Raji (cell line): ENCODE data around the gene B3GALT5.

Source experiments
- POLR2A ChIP-seq: IDR thresholded peaks from 2 replicates; pipeline ENCODE4 v1.6.1; 2011; ENCODE audit warnings: low read depth, low read length, control low read depth; ENCODE audit not compliant: insufficient read depth

Gene B3GALT5

GRCh38 chr21:39599191-39599970 lies 13.4 kb upstream of the B3GALT5 start:
- no peak for TF ChIP-seq POLR2A

DNA sequence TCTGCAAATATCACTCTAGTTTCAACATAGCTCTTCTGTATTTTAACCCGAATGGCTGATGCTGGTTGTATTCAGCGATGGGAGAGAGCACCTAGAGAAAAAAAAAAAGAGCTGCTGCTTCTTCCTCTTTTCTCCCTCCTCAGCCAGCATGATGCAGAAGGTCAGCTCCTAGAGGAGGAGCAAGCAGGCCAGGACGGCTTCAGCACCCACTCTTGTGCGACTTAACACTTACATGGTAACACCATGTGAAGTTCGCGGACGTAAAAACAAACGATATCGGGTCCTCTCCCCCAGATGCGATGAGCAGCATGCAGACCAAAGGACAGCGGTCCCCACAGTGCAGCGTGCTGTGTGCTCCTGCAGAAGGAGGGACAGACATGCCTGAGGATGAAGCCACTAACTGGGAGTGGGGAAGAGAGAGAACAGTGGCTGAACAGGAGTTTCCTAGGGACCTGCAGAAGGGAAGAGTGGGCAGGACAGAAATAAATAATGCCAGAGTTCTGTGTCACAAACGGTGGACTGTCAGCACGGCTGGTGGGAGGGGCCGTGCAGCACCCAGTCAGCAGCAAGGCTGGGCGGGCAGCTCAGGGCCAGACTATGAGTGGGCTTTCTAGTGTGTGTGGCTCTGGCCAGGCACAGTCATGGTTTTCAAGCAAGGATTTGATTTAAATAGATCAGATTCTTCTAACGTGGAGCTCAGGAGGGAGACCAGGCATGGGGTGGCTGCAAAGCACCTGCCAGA lies 11.4 kb upstream of the B3GALT5 start:
- no peak for TF ChIP-seq POLR2A

DNA sequence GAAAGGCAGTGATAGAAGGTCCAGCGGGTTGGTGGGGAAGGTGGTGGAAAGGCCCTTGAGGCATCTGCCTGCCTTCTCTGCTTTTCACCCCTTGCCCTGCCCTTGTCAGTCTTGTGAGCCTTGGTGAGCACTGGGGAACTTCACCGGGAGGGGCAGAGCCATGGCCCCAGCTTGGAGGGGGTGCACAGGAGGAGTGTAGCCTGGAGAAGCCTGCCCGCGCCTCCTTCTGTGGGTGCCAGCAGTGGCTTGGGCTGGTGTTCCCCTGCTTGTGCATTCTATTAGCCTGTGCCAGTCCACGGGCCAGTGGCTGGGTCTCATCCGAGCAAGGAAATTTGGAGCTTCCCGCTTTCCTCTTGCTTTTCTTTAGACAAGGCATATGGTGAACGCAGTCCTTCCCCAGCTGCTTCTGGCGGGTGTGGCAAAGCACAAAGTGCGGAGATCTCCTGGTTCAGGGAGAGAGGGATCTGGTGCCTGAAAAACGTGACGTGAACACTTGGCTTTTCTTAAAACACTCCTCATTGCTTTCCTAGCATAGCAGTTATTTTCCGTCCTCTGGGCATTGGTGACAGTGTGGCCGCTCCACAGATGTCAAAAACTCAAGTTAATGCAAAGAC lies 10.6 kb upstream of the B3GALT5 start:
- TF ChIP-seq POLR2A: no peak

- no peak for TF ChIP-seq POLR2A
Measured at GRCh38 chr21:39602793-39603192, 9.9 kb upstream of the B3GALT5 start.

- no peak for TF ChIP-seq POLR2A
Measured at GRCh38 chr21:39604951-39605350, 7.8 kb upstream of the B3GALT5 start.

- no peak for TF ChIP-seq POLR2A
Measured at GRCh38 chr21:39610703-39611102, 2.0 kb upstream of the B3GALT5 start.

DNA sequence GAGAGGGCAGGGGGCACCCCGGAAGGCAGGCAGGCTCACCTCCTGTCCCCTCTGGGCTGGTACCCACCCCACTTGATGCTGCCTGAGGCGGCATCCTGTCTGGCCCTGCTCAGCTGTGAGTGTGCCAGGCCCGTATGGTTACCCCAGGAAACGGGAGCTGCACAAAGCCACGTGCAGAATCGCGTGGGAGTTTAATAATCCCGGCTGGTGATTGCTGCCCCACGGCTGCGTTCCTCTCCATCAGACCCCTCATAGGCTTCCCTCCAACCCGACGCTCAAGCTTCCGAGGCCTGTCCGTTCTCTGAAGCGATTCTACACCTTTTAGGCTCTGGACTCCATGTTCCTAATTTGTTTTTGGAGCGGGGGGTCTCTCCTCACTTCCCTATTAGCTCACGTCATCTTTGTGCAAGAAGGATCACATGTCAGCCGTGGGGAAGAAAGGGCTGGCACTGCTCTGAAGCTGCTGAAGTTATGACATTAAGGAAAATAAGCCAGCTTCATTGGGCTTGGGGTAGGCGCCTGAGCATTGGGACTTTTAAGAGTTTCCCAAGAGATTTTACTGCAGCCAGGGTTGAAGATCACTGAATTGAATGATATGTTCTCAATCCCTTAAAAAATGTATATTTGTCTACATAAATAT lies 1.1 kb upstream of the B3GALT5 start:
- TF ChIP-seq POLR2A: no peak

GRCh38 chr21:39613041-39613934 lies 548 bp downstream of the B3GALT5 start:
- TF ChIP-seq POLR2A: no peak

- no peak for TF ChIP-seq POLR2A
Measured at GRCh38 chr21:39616211-39616772, 3.6 kb downstream of the B3GALT5 start.

GRCh38 chr21:39620856-39621255 lies 8.1 kb downstream of the B3GALT5 start:
- no peak for TF ChIP-seq POLR2A

GRCh38 chr21:39625211-39625895 lies 12.6 kb downstream of the B3GALT5 start:
- no peak for TF ChIP-seq POLR2A

DNA sequence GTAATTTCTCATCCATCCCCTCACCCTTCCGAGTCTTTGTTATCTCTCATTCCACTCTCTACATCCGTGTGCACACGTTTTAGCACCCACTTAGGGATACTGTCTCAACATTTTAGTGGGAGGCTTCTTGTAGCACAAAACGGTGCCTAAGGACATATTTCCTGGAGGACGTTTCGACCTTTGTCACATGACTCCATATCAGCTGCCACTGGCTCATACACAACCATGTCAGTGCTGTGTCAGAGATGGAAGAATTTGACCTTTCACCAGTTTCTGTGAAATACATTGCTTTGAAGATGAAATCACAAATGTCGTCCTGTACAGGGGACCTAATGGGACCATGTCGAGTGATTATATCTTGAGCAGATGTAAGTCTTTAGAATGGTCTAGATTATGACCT lies 15.6 kb downstream of the B3GALT5 start:
- TF ChIP-seq POLR2A: no peak

- no peak for TF ChIP-seq POLR2A
Measured at GRCh38 chr21:39630191-39630591, 17.5 kb downstream of the B3GALT5 start.

DNA sequence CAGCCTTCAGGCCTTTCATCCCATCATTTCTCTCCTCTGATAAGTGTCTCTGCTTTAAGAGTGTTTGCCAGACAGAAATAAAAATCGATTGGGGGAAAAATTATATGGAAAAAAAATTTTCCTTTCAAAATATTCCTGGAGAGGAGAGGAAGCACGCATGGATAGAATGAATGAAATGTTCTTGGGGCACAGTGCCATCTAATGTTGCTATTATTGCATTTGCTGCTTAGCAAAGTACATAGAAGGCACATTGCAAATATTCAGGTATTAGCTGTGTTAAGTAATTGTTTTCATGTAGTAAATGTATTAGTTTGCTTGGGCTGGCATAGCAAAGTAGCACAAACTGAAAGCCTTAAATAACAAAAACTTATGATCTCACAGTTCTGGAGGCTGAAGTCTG lies 18.1 kb downstream of the B3GALT5 start:
- no peak for TF ChIP-seq POLR2A
